WERI-Rb-1 (cell line): ENCODE results near the gene PREX1.
A peak's percentile ranks its signal among the peaks of the same experiment; 100 is the strongest.

Experiments used
- DNase-seq: peaks from one replicate; pipeline ENCODE4 v3.0.0-alpha.2; 2020
- H3K27ac ChIP-seq: fragments of 250-450 bp; sonication (Bioruptor Pico); 2 replicates; pipeline ENCODE4 v1.5.1; 2020; ENCODE audit warnings: mild to moderate bottlenecking, moderate library complexity
- H3K27me3 ChIP-seq: fragments of 250-450 bp; sonication (Bioruptor Pico); 2 replicates; pipeline ENCODE4 v1.5.1; 2021; ENCODE audit warnings: mild to moderate bottlenecking, low read depth, moderate library complexity; ENCODE audit not compliant: insufficient read depth, severe bottlenecking
- H3K36me3 ChIP-seq: fragments of 250-450 bp; sonication (Bioruptor Pico); 2 replicates; pipeline ENCODE4 v1.5.1; 2020; ENCODE audit warnings: mild to moderate bottlenecking, moderate library complexity
- H3K4me3 ChIP-seq: 2 replicates; pipeline ENCODE4 v1.5.1; 2011; ENCODE audit warnings: low read depth, mild to moderate bottlenecking, control low read depth, low read length
- H3K9me3 ChIP-seq: fragments of 250-450 bp; sonication (Bioruptor Pico); 2 replicates; pipeline ENCODE4 v1.5.1; 2021; ENCODE audit warnings: mild to moderate bottlenecking, moderate library complexity; ENCODE audit not compliant: severe bottlenecking
- TF ChIP-seq, protein P1 (sequence below): IDR thresholded peaks from 2 replicates; pipeline ENCODE4 v1.5.1; 2011; ENCODE audit warnings: low read depth, mild to moderate bottlenecking, control low read depth, inconsistent platforms, low read length

Gene PREX1

GRCh38 chr20:48789781-48790472 lies 37.9 kb downstream of the PREX1 start:
- no peaks in the 10 kb centered on the region for H3K36me3 ChIP-seq
- H3K27me3 ChIP-seq, result no peaks in the 10 kb centered on the region
- no peaks in the 10 kb centered on the region for H3K9me3 ChIP-seq
- H3K4me3 ChIP-seq, result no peak overlapping the region
- H3K27ac ChIP-seq, result no peak overlapping the region
- DNase-seq, result no peak
- TF ChIP-seq, protein P1, sequence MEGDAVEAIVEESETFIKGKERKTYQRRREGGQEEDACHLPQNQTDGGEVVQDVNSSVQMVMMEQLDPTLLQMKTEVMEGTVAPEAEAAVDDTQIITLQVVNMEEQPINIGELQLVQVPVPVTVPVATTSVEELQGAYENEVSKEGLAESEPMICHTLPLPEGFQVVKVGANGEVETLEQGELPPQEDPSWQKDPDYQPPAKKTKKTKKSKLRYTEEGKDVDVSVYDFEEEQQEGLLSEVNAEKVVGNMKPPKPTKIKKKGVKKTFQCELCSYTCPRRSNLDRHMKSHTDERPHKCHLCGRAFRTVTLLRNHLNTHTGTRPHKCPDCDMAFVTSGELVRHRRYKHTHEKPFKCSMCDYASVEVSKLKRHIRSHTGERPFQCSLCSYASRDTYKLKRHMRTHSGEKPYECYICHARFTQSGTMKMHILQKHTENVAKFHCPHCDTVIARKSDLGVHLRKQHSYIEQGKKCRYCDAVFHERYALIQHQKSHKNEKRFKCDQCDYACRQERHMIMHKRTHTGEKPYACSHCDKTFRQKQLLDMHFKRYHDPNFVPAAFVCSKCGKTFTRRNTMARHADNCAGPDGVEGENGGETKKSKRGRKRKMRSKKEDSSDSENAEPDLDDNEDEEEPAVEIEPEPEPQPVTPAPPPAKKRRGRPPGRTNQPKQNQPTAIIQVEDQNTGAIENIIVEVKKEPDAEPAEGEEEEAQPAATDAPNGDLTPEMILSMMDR, result no peak

DNA sequence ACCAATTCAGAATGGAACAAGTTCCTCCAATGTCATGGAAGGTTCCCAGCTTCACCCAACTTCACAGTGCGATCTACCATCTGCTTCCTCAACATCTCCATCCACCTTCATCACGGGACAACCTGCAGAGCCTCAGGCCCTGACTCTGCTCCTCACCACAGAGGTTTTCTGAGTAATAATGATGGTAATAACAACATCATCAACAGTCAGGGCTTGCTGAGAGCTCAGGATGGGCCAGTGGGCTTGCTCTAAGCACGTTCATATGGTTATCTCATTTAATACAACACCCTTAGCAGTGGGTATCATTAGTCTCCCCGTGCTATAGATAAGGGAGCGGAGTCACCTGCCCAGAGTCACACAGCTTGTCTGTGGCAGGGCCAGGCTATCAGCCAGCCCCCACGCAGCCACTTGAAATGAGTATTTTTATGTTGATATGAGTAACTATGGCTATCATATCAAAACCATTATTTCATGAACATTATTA lies 38.6 kb downstream of the PREX1 start:
- Histone ChIP-seq H3K27me3 (no peaks in the 10 kb centered on the region), H3K27ac (no peak overlapping the region), H3K9me3 (no peaks in the 10 kb centered on the region), H3K36me3 (no peaks in the 10 kb centered on the region), H3K4me3 (no peak overlapping the region)
- no peak for DNase-seq
- TF ChIP-seq, protein P1, result no peak

- Histone ChIP-seq H3K36me3 (no peaks in the 10 kb centered on the region), H3K4me3 (no peak overlapping the region), H3K27me3 (no peaks in the 10 kb centered on the region), H3K27ac (no peak overlapping the region), H3K9me3 (no peaks in the 10 kb centered on the region)
- no peak for DNase-seq
- TF ChIP-seq, protein P1, result no peak
These were observed 39.2 kb downstream of the PREX1 start for GRCh38 chr20:48788486-48789072.

GRCh38 chr20:48787861-48788375 lies 39.9 kb downstream of the PREX1 start:
- TF ChIP-seq, protein P1, result no peak
- Histone ChIP-seq H3K4me3 (no peak overlapping the region), H3K27ac (no peak overlapping the region), H3K27me3 (no peaks in the 10 kb centered on the region), H3K36me3 (no peaks in the 10 kb centered on the region), H3K9me3 (no peaks in the 10 kb centered on the region)
- peak; percentile 30 for DNase-seq

GRCh38 chr20:48786951-48787705 lies 40.7 kb downstream of the PREX1 start:
- Histone ChIP-seq H3K4me3 (no peak overlapping the region), H3K36me3 (no peaks in the 10 kb centered on the region), H3K27ac (no peak overlapping the region), H3K27me3 (no peaks in the 10 kb centered on the region), H3K9me3 (no peaks in the 10 kb centered on the region)
- no peak for DNase-seq
- TF ChIP-seq, protein P1, result no peak
